HepG2 (cell line): ENCODE data around the gene CLEC2B. TPM values are rescaled to one million over a fixed set of nuclear protein-coding genes. Genes with fewer than 3 reads are reported as not detected.

Experiments
- ATAC-seq: fragments of 200-7000 bp; cut with Tn5 transposase; 3 replicates; pipeline ENCODE4 v1.9.1; 2020; ENCODE audit warnings: mild to moderate bottlenecking, moderate library complexity
- BruUV-seq: library from RNA; stranded (reverse); fragments of 400-500 nt; replicated peaks from 2 replicates; lab custom pipeline; 2021; lab: Mats Ljungman, UMichigan
- CTCF ChIA-PET: fragments of 300-600 bp; formaldehyde crosslinking; extraction: SDS; loops from one replicate; lab custom pipeline; 2021; ENCODE audit warnings: low total read pairs, inconsistent platforms, low intra/inter-chr PET ratio; lab: Yijun Ruan, JAX
- POLR2A ChIA-PET: fragments of 350-600 bp; sonication (Branson Sonifier 250); formaldehyde crosslinking; loops from one replicate; lab custom pipeline; 2020; ENCODE audit warnings: antibody characterized with exemption, inconsistent platforms; lab: Yijun Ruan, JAX
- DNase-seq: peaks from one replicate; pipeline ENCODE4 v3.0.0-alpha.2; 2015; ENCODE audit warnings: low spot score
- FAIRE-seq: peaks from 3 replicates; lab custom pipeline; 2011; peaks lifted over from hg19 to GRCh38; lab: Jason Lieb, UNC
- H2AFZ ChIP-seq: one replicate; pipeline ENCODE4 v1.6.1; 2011; ENCODE audit warnings: low read length, inconsistent platforms
- H3K27ac ChIP-seq: fragments of 300-600 bp; 3 replicates; pipeline ENCODE4 v1.8.0; 2011; ENCODE audit warnings: mixed run types, mild to moderate bottlenecking, mixed read lengths, low read length, inconsistent platforms; ENCODE audit not compliant: insufficient read depth; ENCODE audit errors: extremely low read length
- H3K27me3 ChIP-seq, 2 experiments: fragments of 200-600 bp in 1 of 2; 2 replicates in 1 of 2; 3 replicates in 1 of 2; pipeline versions ENCODE4 v1.6.0 to v1.8.0; 2011; ENCODE audit warnings: low read length in 2 of 2, mild to moderate bottlenecking in 2 of 2, moderate library complexity in 2 of 2, inconsistent platforms in 1 of 2; ENCODE audit not compliant: insufficient read depth in 2 of 2, control insufficient read depth in 1 of 2
- H3K36me3 ChIP-seq, 2 experiments: fragments of 200-600 bp in 1 of 2; replicated peaks in 1 of 2; 2 replicates in 1 of 2; 3 replicates in 1 of 2; pipeline versions ENCODE4 v1.5.1 to v1.8.0; 2011; ENCODE audit warnings: low read length in 2 of 2, inconsistent platforms in 1 of 2; ENCODE audit not compliant: insufficient read depth in 2 of 2, control insufficient read depth in 1 of 2
- H3K4me1 ChIP-seq: 2 replicates; pipeline ENCODE4 v1.5.1; 2012; ENCODE audit warnings: low read length, inconsistent platforms; ENCODE audit not compliant: insufficient read depth
- H3K4me2 ChIP-seq: 2 replicates; pipeline ENCODE4 v1.6.0; 2011; ENCODE audit warnings: low read depth, low read length, inconsistent platforms
- H3K4me3 ChIP-seq, 3 experiments: fragments of 200-600 bp in 1 of 3; sonication (generic), shearing (Covaris generic) in 1 of 3; replicated peaks in 1 of 3; 2 replicates each; pipeline ENCODE4 v1.5.1; 2011 to 2016; ENCODE audit warnings: low read length in 3 of 3, inconsistent platforms in 2 of 3, low read depth in 2 of 3, mild to moderate bottlenecking in 2 of 3, control low read depth in 1 of 3, mixed read lengths in 1 of 3; ENCODE audit not compliant: insufficient read depth in 1 of 3
- H3K79me2 ChIP-seq: one replicate; pipeline ENCODE4 v1.6.1; 2011; ENCODE audit warnings: low read length, inconsistent platforms; ENCODE audit not compliant: insufficient read depth
- H3K9ac ChIP-seq: 2 replicates; pipeline ENCODE4 v1.6.0; 2011; ENCODE audit warnings: mild to moderate bottlenecking, low read depth, low read length, inconsistent platforms; ENCODE audit not compliant: insufficient read depth
- H3K9me3 ChIP-seq: 2 replicates; pipeline ENCODE4 v1.5.1; 2012; ENCODE audit warnings: mild to moderate bottlenecking, low read length
- H4K20me1 ChIP-seq: 2 replicates; pipeline ENCODE4 v1.6.0; 2011; ENCODE audit warnings: inconsistent platforms, mild to moderate bottlenecking, low read length, moderate library complexity; ENCODE audit not compliant: insufficient read depth
- HMG20A ChIP-seq: IDR thresholded peaks from 2 replicates; pipeline ENCODE4 v1.6.1; 2016; ENCODE audit warnings: borderline replicate concordance
- KAT7 ChIP-seq: IDR thresholded peaks from 2 replicates; pipeline ENCODE4 v1.6.1; 2018; ENCODE audit warnings: borderline replicate concordance, missing compliant biosample characterization
- NPAS2 ChIP-seq: sonication (generic); formaldehyde crosslinking; IDR thresholded peaks from 2 replicates; pipeline ENCODE4 v1.8.0; 2022; ENCODE audit warnings: mild to moderate bottlenecking, missing genetic modification reagents, borderline replicate concordance
- NR2C2 ChIP-seq: sonication (generic); formaldehyde crosslinking; IDR thresholded peaks from 2 replicates; pipeline ENCODE4 v1.4.0; 2020; ENCODE audit warnings: missing genetic modification reagents, mild to moderate bottlenecking, moderate library complexity, borderline replicate concordance
- SMARCE1 ChIP-seq: fragments of 450-650 bp; IDR thresholded peaks from 2 replicates; pipeline ENCODE4 v1.6.1; 2017; ENCODE audit warnings: borderline replicate concordance
- SMYD3 ChIP-seq: sonication (generic); formaldehyde crosslinking; IDR thresholded peaks from 2 replicates; pipeline ENCODE4 v1.8.1; 2023; ENCODE audit warnings: mild to moderate bottlenecking, missing genetic modification reagents
- TARDBP ChIP-seq: sonication (generic); formaldehyde crosslinking; IDR thresholded peaks from 2 replicates; pipeline ENCODE4 v1.8.0; 2022; ENCODE audit warnings: mild to moderate bottlenecking, missing genetic modification reagents
- ZNF180 ChIP-seq: sonication (generic); formaldehyde crosslinking; IDR thresholded peaks from 2 replicates; pipeline ENCODE4 v1.4.0; 2020; ENCODE audit warnings: low read depth, missing genetic modification reagents, borderline replicate concordance
- ZNF317 ChIP-seq: sonication (generic); formaldehyde crosslinking; IDR thresholded peaks from 2 replicates; pipeline ENCODE4 v1.5.0; 2020; ENCODE audit warnings: mild to moderate bottlenecking, missing genetic modification reagents
- whole genome bisulfite sequencing: methylation state at CpG from one replicate; pipeline ENCODE4 v1.1.6; 2017; ENCODE audit warnings: low lambda C conversion rate; 5-methylcytosine and 5-hydroxymethylcytosine counted together
- in situ Hi-C: cut with HindIII; loops from 2 replicates; pipeline ENCODE4 v1.10.0; 2017; ENCODE audit warnings: low pct_unique_long_range_greater_than_20kb; ENCODE audit not compliant: extremely low pct_ligation_motif_present
- intact Hi-C: fragments of 100-400 bp; cut with micrococcal nuclease; formaldehyde crosslinking; loops from one replicate; pipeline ENCODE4 v1.10.0; 2022; ENCODE audit not compliant: unreplicated experiment
- polyA plus RNA-seq, 8 experiments: library from polyadenylated mRNA; depleted of rRNA in 3 of 8; stranded (reverse) in 7 of 8; unstranded in 1 of 8; fragments of >200 nt; fragmentation: Illumina TruSeq in 4 of 8; extraction: Trizol in 4 of 8; gene quantifications; 2 replicates each; pipeline versions ENCODE4 v1.2.1 to v1.2.3, GENCODE V29; 2011 to 2016; ENCODE audit warnings: low read depth in 4 of 8, missing spikeins in 1 of 8, mixed read lengths in 1 of 8; ENCODE audit not compliant: insufficient read depth in 1 of 8
- total RNA-seq, 5 experiments: library from RNA; depleted of rRNA; stranded (reverse); fragments of >200 nt; fragmentation: Illumina TruSeq; extraction: Trizol; gene quantifications; 2 replicates each; pipeline ENCODE4 v1.2.3, GENCODE V29; 2016; ENCODE audit warnings: low read depth in 1 of 5
- TF ChIP-seq, protein P1 (sequence below): sonication (generic); formaldehyde crosslinking; IDR thresholded peaks from 2 replicates; pipeline ENCODE4 v1.8.0; 2022; ENCODE audit warnings: mild to moderate bottlenecking, missing genetic modification reagents, moderate library complexity

CLEC2B gene
- total and polyA plus RNA-seq, 2 of the 13 experiments (the other 11 are each of a cell fraction or from before 2014, with no cell fraction given): not detected

DNA sequence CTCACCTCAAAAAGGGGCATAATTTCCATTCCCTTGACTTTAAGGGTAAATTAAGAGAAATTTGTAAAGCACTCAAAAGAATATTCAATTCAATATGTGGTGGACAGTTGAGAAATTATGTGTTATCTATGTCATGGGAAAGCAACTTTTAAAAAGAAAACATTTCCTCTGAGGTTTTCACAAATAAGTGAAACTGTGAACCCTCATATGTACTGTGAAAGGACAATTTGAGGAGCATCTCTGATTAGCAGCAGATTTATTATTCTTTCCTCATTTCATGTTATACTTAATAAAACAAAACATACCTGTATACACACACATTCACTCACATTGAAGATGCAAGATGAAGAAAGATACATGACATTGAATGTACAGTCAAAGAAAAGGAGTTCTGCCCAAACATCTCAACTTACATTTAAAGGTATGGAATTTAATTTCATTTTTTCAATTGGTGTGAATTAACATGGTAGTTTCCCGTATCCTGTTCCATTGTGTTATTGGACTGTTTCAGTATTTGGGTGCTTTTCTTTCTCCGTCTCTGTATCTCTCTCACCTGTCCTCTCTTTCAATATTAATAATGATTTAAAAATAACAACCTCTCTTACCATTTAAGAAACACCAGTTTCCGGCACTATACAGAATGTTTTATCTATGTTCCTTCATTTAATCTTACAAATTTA, 41.8 kb downstream of the CLEC2B start, which contains the start of gene KLRF1:
Gene KLRF1, plus strand, starts transcription at position 273 of the 680 bp plus-strand sequence. Its CDS starts 64 bp downstream, at position 337.
- DNase-seq: no peak
- WGBS: 2% methylated on average over 3 of the region's 3 CpGs
- H3K4me1 ChIP-seq: no peaks in the 10 kb centered on the region
- no peak within 1 kb of the TSS for H3K9ac ChIP-seq
- FAIRE-seq: no peak
- no peaks in the 10 kb centered on the region for H4K20me1 ChIP-seq
- no peak within 1 kb of the TSS for H3K27ac ChIP-seq
- no peak for ATAC-seq
- TF ChIP-seq HMG20A (CRISPR knock-in tag) (no peak), NPAS2 (no peak), ZNF180 (CRISPR knock-in tag) (no peak)
- H3K4me2 ChIP-seq: no peak within 1 kb of the TSS
- H3K9me3 ChIP-seq: no peaks in the 10 kb centered on the region
- ChIA-PET CTCF (no interaction called here), POLR2A (no interaction called here)
- no peaks in the 10 kb centered on the region; a peak in 1 of 5 replicates for H3K27me3 ChIP-seq
- no peaks in the 10 kb centered on the region for H3K79me2 ChIP-seq
- H3K36me3 ChIP-seq: no peaks in the 10 kb centered on the region
- in situ Hi-C loops: no loop called here
- no TSS peak for BruUV-seq
- intact Hi-C loops: no loop called here
- no peak within 1 kb of the TSS for H3K4me3 ChIP-seq
- no peak within 1 kb of the TSS for H2AFZ ChIP-seq

DNA sequence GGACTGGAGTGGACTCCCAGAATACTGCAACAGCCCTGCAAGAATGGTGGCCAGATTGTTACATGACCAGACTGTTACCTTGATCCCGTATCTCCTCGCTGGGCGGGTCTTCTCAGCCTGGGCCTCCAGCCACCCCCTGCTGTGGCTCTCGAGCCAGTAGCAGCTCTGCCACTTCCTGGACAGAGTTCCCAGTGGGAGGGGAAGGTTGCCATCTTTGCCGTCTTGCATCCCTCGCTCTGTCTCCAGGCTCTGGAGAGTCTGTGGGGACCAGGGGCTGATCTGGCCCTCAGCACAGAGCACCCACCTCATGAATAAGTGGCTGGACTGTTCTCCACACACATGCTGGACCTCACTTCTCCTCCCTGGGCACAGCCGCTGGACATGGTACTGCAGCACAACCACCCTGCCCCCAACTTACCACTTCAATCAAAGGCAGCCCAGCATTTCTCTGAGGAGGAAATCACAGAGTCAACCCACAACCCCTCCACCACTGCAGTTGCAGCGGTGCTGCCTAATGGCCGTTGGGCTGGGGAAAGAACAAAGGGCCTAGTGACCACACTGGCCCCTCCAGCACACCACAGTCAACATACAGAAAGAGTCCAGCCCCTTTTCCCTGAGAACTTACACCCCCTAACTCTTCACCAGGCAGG, 48.7 kb downstream of the CLEC2B start:
- FAIRE-seq (no peak), ATAC-seq (no peak), DNase-seq (no peak)
- ChIA-PET POLR2A (no interaction called here), CTCF (no interaction called here)
- Histone ChIP-seq H3K4me2 (no peak overlapping the region), H3K27ac (no peak overlapping the region), H2AFZ (no peak overlapping the region), H3K79me2 (no peaks in the 10 kb centered on the region), H3K27me3 (peaks cover 2% of the 10 kb centered on the region in 2 experiments; a peak in 1 of 5 replicates), H3K4me3 (no peak overlapping the region), H4K20me1 (no peaks in the 10 kb centered on the region), H3K9ac (no peak overlapping the region), H3K4me1 (no peaks in the 10 kb centered on the region), H3K9me3 (no peaks in the 10 kb centered on the region), H3K36me3 (no peaks in the 10 kb centered on the region)
- WGBS: 31% methylated on average over 3 of the region's 9 CpGs
- in situ Hi-C loops (no loop called here), intact Hi-C loops (no loop called here)
- no TSS peak for BruUV-seq
- TF ChIP-seq TARDBP (CRISPR knock-in tag) (no peak), ZNF317 (CRISPR knock-in tag) (no peak), SMARCE1 (no peak), SMYD3 (CRISPR knock-in tag) (no peak), KAT7 (CRISPR knock-in tag) (no peak), NR2C2 (no peak)
- TF ChIP-seq, protein P1, sequence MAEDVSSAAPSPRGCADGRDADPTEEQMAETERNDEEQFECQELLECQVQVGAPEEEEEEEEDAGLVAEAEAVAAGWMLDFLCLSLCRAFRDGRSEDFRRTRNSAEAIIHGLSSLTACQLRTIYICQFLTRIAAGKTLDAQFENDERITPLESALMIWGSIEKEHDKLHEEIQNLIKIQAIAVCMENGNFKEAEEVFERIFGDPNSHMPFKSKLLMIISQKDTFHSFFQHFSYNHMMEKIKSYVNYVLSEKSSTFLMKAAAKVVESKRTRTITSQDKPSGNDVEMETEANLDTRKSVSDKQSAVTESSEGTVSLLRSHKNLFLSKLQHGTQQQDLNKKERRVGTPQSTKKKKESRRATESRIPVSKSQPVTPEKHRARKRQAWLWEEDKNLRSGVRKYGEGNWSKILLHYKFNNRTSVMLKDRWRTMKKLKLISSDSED: no peak
